GM11168 (cell line): Measurements from ENCODE around the gene FASTKD3.

Experiments
- in situ Hi-C: fragments of 300-500 bp; cut with MboI; formaldehyde crosslinking; loops from one replicate; pipeline ENCODE4 v1.12.0; 2022; ENCODE audit warnings: low sequenced_read_pairs; ENCODE audit not compliant: unreplicated experiment

The FASTKD3 gene

DNA sequence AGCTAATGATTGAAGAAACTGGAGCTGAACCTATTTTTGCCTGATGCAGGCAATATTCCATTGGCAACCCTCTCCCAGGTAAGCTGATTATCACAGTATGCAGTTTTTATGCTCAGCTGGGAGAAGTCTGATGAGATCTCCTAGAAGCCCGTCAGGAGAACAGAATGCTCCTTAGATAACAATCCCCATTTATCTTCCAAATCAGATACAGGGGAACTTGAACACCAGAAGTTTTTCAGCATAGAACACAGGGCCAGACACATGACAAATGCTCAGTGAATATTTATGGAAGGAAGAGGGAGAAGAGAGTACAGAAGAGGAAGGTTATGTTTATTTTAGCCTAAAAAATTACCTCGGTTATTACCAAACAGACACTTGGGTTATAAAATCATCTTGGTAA lies 55.8 kb downstream of the FASTKD3 start:
- in situ Hi-C loops: no loop called here

DNA sequence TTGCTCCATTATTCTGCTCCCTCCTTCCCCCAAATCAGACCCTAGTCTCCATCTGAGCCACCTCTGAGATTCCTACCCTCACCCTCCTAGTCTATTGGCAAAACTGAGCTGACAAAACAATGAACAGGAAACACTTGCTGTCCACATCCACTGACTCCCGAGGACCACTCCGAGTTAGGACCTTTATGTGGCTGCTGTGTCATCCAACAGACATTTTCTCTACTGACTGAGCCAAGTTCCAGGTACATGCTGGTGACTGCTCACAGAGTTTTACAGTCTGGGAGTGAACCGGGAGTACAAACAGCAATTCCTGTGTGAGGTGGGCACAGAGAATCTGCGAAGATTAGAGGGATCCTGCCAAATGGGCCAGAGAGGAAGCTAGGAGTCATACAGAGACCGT lies 57.1 kb downstream of the FASTKD3 start:
- in situ Hi-C loops: no loop called here
